GM12874 (cell line): ENCODE data around the gene NT5DC3.

Experiments
- TF ChIP-seq, protein P1 (sequence below): IDR thresholded peaks from 2 replicates; pipeline ENCODE4 v1.5.1; 2011; ENCODE audit warnings: low read depth, mild to moderate bottlenecking, control low read depth, low read length, moderate library complexity; ENCODE audit not compliant: insufficient read depth

Gene NT5DC3

DNA sequence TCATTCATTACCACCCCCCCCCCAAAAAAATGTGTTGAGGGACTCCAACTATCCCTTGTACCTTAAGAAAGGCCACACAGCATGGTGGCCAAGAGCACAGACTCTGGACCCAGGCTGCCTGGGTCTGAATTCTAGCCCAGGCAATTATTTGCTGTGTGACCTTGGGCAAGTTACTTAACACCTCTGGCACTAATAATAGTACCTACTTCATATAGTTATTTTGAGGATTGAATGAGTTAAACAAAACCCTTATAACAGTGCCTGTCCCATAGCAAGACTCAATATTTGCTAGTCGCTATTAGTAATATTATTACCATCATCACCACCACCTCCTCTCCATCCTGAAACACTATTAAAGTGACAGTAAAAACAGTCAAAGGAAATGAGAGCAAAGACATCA, 37.2 kb downstream of the NT5DC3 start:
- TF ChIP-seq, protein P1, sequence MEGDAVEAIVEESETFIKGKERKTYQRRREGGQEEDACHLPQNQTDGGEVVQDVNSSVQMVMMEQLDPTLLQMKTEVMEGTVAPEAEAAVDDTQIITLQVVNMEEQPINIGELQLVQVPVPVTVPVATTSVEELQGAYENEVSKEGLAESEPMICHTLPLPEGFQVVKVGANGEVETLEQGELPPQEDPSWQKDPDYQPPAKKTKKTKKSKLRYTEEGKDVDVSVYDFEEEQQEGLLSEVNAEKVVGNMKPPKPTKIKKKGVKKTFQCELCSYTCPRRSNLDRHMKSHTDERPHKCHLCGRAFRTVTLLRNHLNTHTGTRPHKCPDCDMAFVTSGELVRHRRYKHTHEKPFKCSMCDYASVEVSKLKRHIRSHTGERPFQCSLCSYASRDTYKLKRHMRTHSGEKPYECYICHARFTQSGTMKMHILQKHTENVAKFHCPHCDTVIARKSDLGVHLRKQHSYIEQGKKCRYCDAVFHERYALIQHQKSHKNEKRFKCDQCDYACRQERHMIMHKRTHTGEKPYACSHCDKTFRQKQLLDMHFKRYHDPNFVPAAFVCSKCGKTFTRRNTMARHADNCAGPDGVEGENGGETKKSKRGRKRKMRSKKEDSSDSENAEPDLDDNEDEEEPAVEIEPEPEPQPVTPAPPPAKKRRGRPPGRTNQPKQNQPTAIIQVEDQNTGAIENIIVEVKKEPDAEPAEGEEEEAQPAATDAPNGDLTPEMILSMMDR: no peak

- TF ChIP-seq, protein P1: no peak
These were observed 38.5 kb downstream of the NT5DC3 start for GRCh38 chr12:103802586-103802886.

GRCh38 chr12:103801709-103802585, 39.1 kb downstream of the NT5DC3 start:
- TF ChIP-seq, protein P1: no peak

- TF ChIP-seq, protein P1: no peak
These were observed 40.9 kb downstream of the NT5DC3 start for GRCh38 chr12:103799857-103800771.

GRCh38 chr12:103799504-103799856, 41.6 kb downstream of the NT5DC3 start:
- TF ChIP-seq, protein P1: no peak

DNA sequence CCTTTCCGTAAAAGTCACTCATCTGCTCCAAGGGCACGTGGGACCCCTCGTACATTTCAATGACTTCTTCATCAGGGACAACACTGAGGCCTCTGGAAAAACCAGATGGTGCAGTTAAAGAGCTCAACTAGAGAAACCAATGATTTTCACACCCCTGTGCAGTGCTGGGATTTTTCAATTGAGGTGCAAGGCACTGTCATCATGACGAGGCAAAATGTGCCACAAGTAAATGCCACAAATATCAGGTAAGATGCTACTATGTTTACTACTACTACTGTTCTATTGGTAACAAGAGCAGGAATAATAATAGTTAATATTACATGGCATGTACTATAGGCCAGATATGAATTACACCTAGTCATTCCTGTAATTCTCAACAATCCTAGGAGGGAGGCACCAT, 42.4 kb downstream of the NT5DC3 start:
- TF ChIP-seq, protein P1: no peak
